Measurements from ENCODE around the gene RAD52.

Gene RAD52

GRCh38 chr12:958588-959123 is 9.2 kb upstream of the RAD52 start:
- TF ChIP-seq CTCF (IDR thresholded peaks at IDR 0.05; ENCODE audit: insufficient read depth, low read length, poor library complexity, severe bottlenecking): no peak
- DNase-seq (ENCODE audit: extremely low read depth, insufficient read length): peak; percentile 63
- no peak overlapping the region for H3K4me3 ChIP-seq (replicated peaks; ENCODE audit: low read depth, low read length)
- no peaks in the 10 kb centered on the region for H3K36me3 ChIP-seq (ENCODE audit: control insufficient read depth, insufficient read depth, low read length)
- no peaks in the 10 kb centered on the region for H3K27me3 ChIP-seq (replicated peaks; ENCODE audit: control insufficient read depth, insufficient read depth, low read length)

- no peak for DNase-seq (ENCODE audit: extremely low read depth, insufficient read length)
- no peak for TF ChIP-seq CTCF (IDR thresholded peaks at IDR 0.05; ENCODE audit: insufficient read depth, low read length, poor library complexity, severe bottlenecking)
- Histone ChIP-seq H3K36me3 (ENCODE audit: control insufficient read depth, insufficient read depth, low read length) (no peaks in the 10 kb centered on the region), H3K27me3 (replicated peaks; ENCODE audit: control insufficient read depth, insufficient read depth, low read length) (no peaks in the 10 kb centered on the region), H3K4me3 (replicated peaks; ENCODE audit: low read depth, low read length) (no peak overlapping the region)
Observed at GRCh38 chr12:955939-956338, 6.4 kb upstream of the RAD52 start.

GRCh38 chr12:954741-955140 is 5.2 kb upstream of the RAD52 start:
- H3K36me3 ChIP-seq (ENCODE audit: control insufficient read depth, insufficient read depth, low read length): no peaks in the 10 kb centered on the region
- no peak for TF ChIP-seq CTCF (IDR thresholded peaks at IDR 0.05; ENCODE audit: insufficient read depth, low read length, poor library complexity, severe bottlenecking)
- no peak overlapping the region for H3K4me3 ChIP-seq (replicated peaks; ENCODE audit: low read depth, low read length)
- DNase-seq (ENCODE audit: extremely low read depth, insufficient read length): no peak
- no peaks in the 10 kb centered on the region for H3K27me3 ChIP-seq (replicated peaks; ENCODE audit: control insufficient read depth, insufficient read depth, low read length)

- no peaks in the 10 kb centered on the region for H3K36me3 ChIP-seq (ENCODE audit: control insufficient read depth, insufficient read depth, low read length)
- no peak overlapping the region for H3K4me3 ChIP-seq (replicated peaks; ENCODE audit: low read depth, low read length)
- no peak for TF ChIP-seq CTCF (IDR thresholded peaks at IDR 0.05; ENCODE audit: insufficient read depth, low read length, poor library complexity, severe bottlenecking)
- no peak for DNase-seq (ENCODE audit: extremely low read depth, insufficient read length)
- no peaks in the 10 kb centered on the region for H3K27me3 ChIP-seq (replicated peaks; ENCODE audit: control insufficient read depth, insufficient read depth, low read length)
Observed at GRCh38 chr12:953776-954175, 4.3 kb upstream of the RAD52 start.

- Histone ChIP-seq H3K27me3 (replicated peaks; ENCODE audit: control insufficient read depth, insufficient read depth, low read length) (no peaks in the 10 kb centered on the region), H3K36me3 (ENCODE audit: control insufficient read depth, insufficient read depth, low read length) (no peaks in the 10 kb centered on the region), H3K4me3 (replicated peaks; ENCODE audit: low read depth, low read length) (no peak overlapping the region)
- no peak for TF ChIP-seq CTCF (IDR thresholded peaks at IDR 0.05; ENCODE audit: insufficient read depth, low read length, poor library complexity, severe bottlenecking)
- DNase-seq (ENCODE audit: extremely low read depth, insufficient read length): no peak
Observed at GRCh38 chr12:951176-951575, 1.7 kb upstream of the RAD52 start.

- no peak for DNase-seq (ENCODE audit: extremely low read depth, insufficient read length)
- H3K36me3 ChIP-seq (ENCODE audit: control insufficient read depth, insufficient read depth, low read length): peaks cover 1% of the 10 kb centered on the region
- H3K27me3 ChIP-seq (replicated peaks; ENCODE audit: control insufficient read depth, insufficient read depth, low read length): no peaks in the 10 kb centered on the region
- no peak for TF ChIP-seq CTCF (IDR thresholded peaks at IDR 0.05; ENCODE audit: insufficient read depth, low read length, poor library complexity, severe bottlenecking)
- peak overlapping the region; percentile 88 for H3K4me3 ChIP-seq (replicated peaks; ENCODE audit: low read depth, low read length)
Observed at GRCh38 chr12:948238-948637, 1.3 kb downstream of the RAD52 start.

Measured in GM06990 (cell line).